Keratinocyte (primary cell): Measurements from ENCODE around the gene RERG. TPM values are rescaled to one million over a fixed set of nuclear protein-coding genes. Genes with fewer than 3 reads are reported as not detected.

Source experiments
- DNase-seq: peaks from one replicate; pipeline ENCODE4 v3.0.0-alpha.2; 2011; ENCODE audit warnings: low read depth, missing footprints, low spot score
- FAIRE-seq: peaks from 2 replicates; lab custom pipeline; 2011; peaks lifted over from hg19 to GRCh38; lab: Jason Lieb, UNC
- H2AFZ ChIP-seq: 2 replicates; pipeline ENCODE4 v1.6.0; 2012; ENCODE audit warnings: low read length, control low read depth, inconsistent platforms; ENCODE audit not compliant: control insufficient read depth
- H3K27ac ChIP-seq: 2 replicates; pipeline ENCODE4 v1.5.1; 2011; ENCODE audit warnings: low read length; ENCODE audit not compliant: control insufficient read depth, insufficient read depth
- H3K27me3 ChIP-seq: 3 replicates; pipeline ENCODE4 v1.6.0; 2011; ENCODE audit warnings: low read length; ENCODE audit not compliant: control insufficient read depth, insufficient read depth; ENCODE audit errors: extremely low read depth
- H3K36me3 ChIP-seq, 2 experiments: 2 replicates in 1 of 2; 3 replicates in 1 of 2; pipeline ENCODE4 v1.5.1; 2011; ENCODE audit warnings: low read length in 2 of 2, mild to moderate bottlenecking in 1 of 2; ENCODE audit not compliant: control insufficient read depth in 2 of 2, insufficient read depth in 2 of 2; ENCODE audit errors: extremely low read depth in 1 of 2
- H3K4me1 ChIP-seq: 3 replicates; pipeline ENCODE4 v1.5.1; 2011; ENCODE audit warnings: low read length; ENCODE audit not compliant: control insufficient read depth, insufficient read depth; ENCODE audit errors: extremely low read depth
- H3K4me2 ChIP-seq: 3 replicates; pipeline ENCODE4 v1.6.0; 2011; ENCODE audit warnings: low read depth, low read length; ENCODE audit not compliant: control insufficient read depth, insufficient read depth; ENCODE audit errors: extremely low read depth
- H3K4me3 ChIP-seq, 3 experiments: fragments of 200-600 bp in 1 of 3; sonication (generic) in 1 of 3; 2 replicates in 2 of 3; 3 replicates in 1 of 3; pipeline ENCODE4 v1.5.1; 2011 to 2016; ENCODE audit warnings: low read length in 3 of 3, mild to moderate bottlenecking in 3 of 3, control low read depth in 2 of 3, inconsistent platforms in 1 of 3, low read depth in 1 of 3, mixed read lengths in 1 of 3, mixed run types in 1 of 3, moderate library complexity in 1 of 3; ENCODE audit not compliant: control insufficient read depth in 2 of 3, insufficient read depth in 2 of 3; ENCODE audit errors: extremely low read depth in 1 of 3
- H3K79me2 ChIP-seq: 2 replicates; pipeline ENCODE4 v1.6.0; 2012; ENCODE audit warnings: low read length; ENCODE audit not compliant: control insufficient read depth, insufficient read depth
- H3K9ac ChIP-seq: 3 replicates; pipeline ENCODE4 v1.6.0; 2011; ENCODE audit warnings: low read length; ENCODE audit not compliant: control insufficient read depth, insufficient read depth; ENCODE audit errors: extremely low read depth
- H3K9me1 ChIP-seq: 3 replicates; pipeline ENCODE4 v1.6.0; 2011; ENCODE audit warnings: low read length; ENCODE audit not compliant: control insufficient read depth, insufficient read depth; ENCODE audit errors: extremely low read depth
- H3K9me3 ChIP-seq: 2 replicates; pipeline ENCODE4 v1.5.1; 2012; ENCODE audit warnings: low read depth, low read length; ENCODE audit not compliant: control insufficient read depth
- H4K20me1 ChIP-seq: 3 replicates; pipeline ENCODE4 v1.6.0; 2011; ENCODE audit warnings: low read length; ENCODE audit not compliant: control insufficient read depth, insufficient read depth; ENCODE audit errors: extremely low read depth
- EZH2 ChIP-seq: IDR thresholded peaks from one replicate; pipeline ENCODE4 v1.6.1; 2012; ENCODE audit warnings: inconsistent platforms, mild to moderate bottlenecking, low read length, moderate library complexity
- dilution Hi-C: fragments of 300-500 bp; cut with MboI; formaldehyde crosslinking; loops from one replicate; pipeline ENCODE4 v1.7.0; 2020; ENCODE audit warnings: low sequenced_read_pairs; ENCODE audit not compliant: extremely low pct_ligation_motif_present
- polyA minus RNA-seq, 3 experiments: library from RNA; depleted of rRNA, polyadenylated mRNA; stranded (reverse); fragments of >200 nt; gene quantifications; 1 replicate in 1 of 3; 2 replicates in 1 of 3; 3 replicates in 1 of 3; pipeline ENCODE4 v1.2.3, GENCODE V29; 2011
- polyA plus RNA-seq, 5 experiments: library from polyadenylated mRNA; depleted of rRNA in 3 of 5; stranded (reverse) in 3 of 5; stranded (forward) in 1 of 5; unstranded in 1 of 5; fragments of >200 nt; gene quantifications; 1 replicate in 1 of 5; 2 replicates in 3 of 5; 3 replicates in 1 of 5; pipeline versions ENCODE4 v1.2.1 to v1.2.3, GENCODE V29; 2011 to 2012; ENCODE audit warnings: missing spikeins in 2 of 5, low read depth in 1 of 5, low replicate concordance in 1 of 5
- TF ChIP-seq, protein P1 (sequence below), 3 experiments: IDR thresholded peaks in 1 of 3; conservative IDR thresholded peaks in 1 of 3; optimal IDR thresholded peaks in 1 of 3; 2 replicates in 2 of 3; 3 replicates in 1 of 3; pipeline versions ENCODE3 to v1.5.1; 2011; ENCODE audit warnings: low read length in 3 of 3, mild to moderate bottlenecking in 3 of 3, moderate library complexity in 2 of 3, control low read depth in 1 of 3, inconsistent platforms in 1 of 3; ENCODE audit not compliant: insufficient read depth in 2 of 3; ENCODE audit errors: extremely low read depth in 1 of 3

Gene RERG
- polyA plus RNA-seq (not detected in 3 replicates), polyA minus RNA-seq (not detected in 3 replicates)
- not detected for polyA plus RNA-seq (2011; ENCODE audit: low read depth)
- not detected in 2 replicates for polyA plus RNA-seq (2011; cell fraction: cytosol; rRNA removed)
- not detected in 2 replicates for polyA plus RNA-seq (2011; cell fraction: nucleus; rRNA removed)
- polyA plus RNA-seq (2012; ENCODE audit: low replicate concordance), result not detected in 2 replicates
- polyA minus RNA-seq (2011; cell fraction: cytosol; rRNA and poly(A)+ RNA removed), result not detected
- polyA minus RNA-seq (2011; cell fraction: nucleus; rRNA and poly(A)+ RNA removed), result not detected in 2 replicates

DNA sequence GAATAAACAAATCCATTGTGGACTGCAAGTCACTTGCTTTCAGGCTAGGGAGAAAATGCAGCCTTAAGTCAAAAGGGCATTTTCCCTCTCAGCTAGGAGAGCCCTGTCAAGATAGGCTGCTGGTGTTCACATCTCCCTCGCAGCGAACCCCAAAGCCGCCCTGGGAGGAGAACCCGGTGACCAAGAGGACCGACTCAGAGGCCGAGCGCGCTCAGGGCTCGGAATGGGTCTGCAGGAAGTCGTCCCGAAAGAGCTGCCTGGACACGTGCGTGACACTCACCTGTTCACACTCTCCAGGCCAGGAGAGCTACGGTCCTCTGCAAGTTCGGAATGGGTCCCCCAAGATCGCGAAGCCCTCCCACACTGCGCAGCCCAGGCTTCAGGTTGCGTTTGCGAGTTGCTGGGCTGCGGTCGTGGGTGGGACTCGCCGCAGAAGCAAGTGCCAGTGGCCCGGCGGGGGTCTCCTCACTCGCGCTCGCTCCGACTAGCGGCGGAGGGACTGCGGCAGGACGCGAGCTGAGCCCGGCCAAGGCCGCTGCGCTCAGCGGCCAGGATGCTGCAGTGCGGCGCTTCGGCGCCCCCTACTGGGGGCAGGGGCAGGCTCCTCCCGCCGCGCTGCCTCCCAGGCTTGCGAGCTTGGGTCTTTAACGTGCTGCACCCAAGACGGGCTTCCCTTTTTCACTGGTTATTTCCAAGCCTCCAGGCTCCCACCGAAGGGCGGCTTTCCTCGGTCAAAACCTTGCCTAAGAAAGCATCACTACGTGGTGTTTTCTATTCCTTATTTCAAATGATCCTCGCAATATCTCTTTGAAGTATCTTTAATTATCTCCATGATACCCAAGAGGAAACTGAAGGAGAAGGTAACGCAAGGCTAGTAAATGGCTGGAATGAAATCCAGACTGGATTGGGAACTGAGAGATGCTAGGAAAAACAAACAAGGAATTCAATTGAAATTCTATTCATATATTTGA is at the start of gene RERG:
TSS of gene RERG (minus strand) at position 503 of the 971 bp plus-strand sequence. CDS start 3,928 bp downstream, outside the sequence.
- H3K4me2 ChIP-seq, result peak within 1 kb of the TSS; percentile 85
- H2AFZ ChIP-seq, result peak within 1 kb of the TSS; percentile 80
- DNase-seq (no peak), FAIRE-seq (no peak)
- no peak within 1 kb of the TSS for H3K9ac ChIP-seq
- H3K36me3 ChIP-seq, result no peaks in the 10 kb centered on the region
- H3K9me1 ChIP-seq, result no peaks in the 10 kb centered on the region
- no peaks in the 10 kb centered on the region for H4K20me1 ChIP-seq
- H3K4me1 ChIP-seq, result no peaks in the 10 kb centered on the region
- dilution Hi-C loops, result no loop called here
- no peak within 1 kb of the TSS for H3K27ac ChIP-seq
- H3K4me3 ChIP-seq, result peak within 1 kb of the TSS; percentile 20 to 52 (median 45)
- TF ChIP-seq EZH2, result no peak
- TF ChIP-seq, protein P1, sequence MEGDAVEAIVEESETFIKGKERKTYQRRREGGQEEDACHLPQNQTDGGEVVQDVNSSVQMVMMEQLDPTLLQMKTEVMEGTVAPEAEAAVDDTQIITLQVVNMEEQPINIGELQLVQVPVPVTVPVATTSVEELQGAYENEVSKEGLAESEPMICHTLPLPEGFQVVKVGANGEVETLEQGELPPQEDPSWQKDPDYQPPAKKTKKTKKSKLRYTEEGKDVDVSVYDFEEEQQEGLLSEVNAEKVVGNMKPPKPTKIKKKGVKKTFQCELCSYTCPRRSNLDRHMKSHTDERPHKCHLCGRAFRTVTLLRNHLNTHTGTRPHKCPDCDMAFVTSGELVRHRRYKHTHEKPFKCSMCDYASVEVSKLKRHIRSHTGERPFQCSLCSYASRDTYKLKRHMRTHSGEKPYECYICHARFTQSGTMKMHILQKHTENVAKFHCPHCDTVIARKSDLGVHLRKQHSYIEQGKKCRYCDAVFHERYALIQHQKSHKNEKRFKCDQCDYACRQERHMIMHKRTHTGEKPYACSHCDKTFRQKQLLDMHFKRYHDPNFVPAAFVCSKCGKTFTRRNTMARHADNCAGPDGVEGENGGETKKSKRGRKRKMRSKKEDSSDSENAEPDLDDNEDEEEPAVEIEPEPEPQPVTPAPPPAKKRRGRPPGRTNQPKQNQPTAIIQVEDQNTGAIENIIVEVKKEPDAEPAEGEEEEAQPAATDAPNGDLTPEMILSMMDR (optimal IDR thresholded peaks at IDR 0.05 in 1 of 3, IDR thresholded peaks at IDR 0.05 in 1 of 3, conservative IDR thresholded peaks at IDR 0.05 in 1 of 3; ENCODE audit: extremely low read depth in 1 of 3, insufficient read depth in 2 of 3, low read length in 3 of 3), result peak; percentile 83 to 99 (median 88)
- H3K79me2 ChIP-seq, result no peaks in the 10 kb centered on the region
- no peaks in the 10 kb centered on the region for H3K27me3 ChIP-seq
- no peaks in the 10 kb centered on the region for H3K9me3 ChIP-seq

- H3K79me2 ChIP-seq, result no peaks in the 10 kb centered on the region
Measured at GRCh38 chr12:15270591-15270990, 49.4 kb upstream of the RERG start.

More at GRCh38 chr12:15270591-15270990, 49.4 kb upstream of the RERG start:
- Histone ChIP-seq H3K9ac (no peak overlapping the region), H4K20me1 (no peaks in the 10 kb centered on the region), H3K4me3 (no peak overlapping the region), H3K4me2 (no peak overlapping the region), H3K4me1 (peaks cover 20% of the 10 kb centered on the region), H3K27ac (no peak overlapping the region), H3K27me3 (no peaks in the 10 kb centered on the region), H3K9me1 (no peaks in the 10 kb centered on the region), H2AFZ (no peak overlapping the region), H3K9me3 (no peaks in the 10 kb centered on the region), H3K36me3 (no peaks in the 10 kb centered on the region)
- dilution Hi-C loops, result no loop called here
- no peak for DNase-seq
- TF ChIP-seq EZH2, result no peak
- TF ChIP-seq, protein P1 (optimal IDR thresholded peaks at IDR 0.05 in 1 of 3, IDR thresholded peaks at IDR 0.05 in 1 of 3, conservative IDR thresholded peaks at IDR 0.05 in 1 of 3; ENCODE audit: extremely low read depth in 1 of 3, insufficient read depth in 2 of 3, low read length in 3 of 3), result no peak
- FAIRE-seq, result no peak
